NB4 (cell line): ENCODE measurements around the gene DEPDC4.

ENCODE experiments used
- CTCF ChIP-seq: IDR thresholded peaks from one replicate; pipeline ENCODE4 v1.5.1; 2012; ENCODE audit warnings: low read depth, low read length
- MYC ChIP-seq: IDR thresholded peaks from 2 replicates; pipeline ENCODE4 v1.6.1; 2011; ENCODE audit warnings: low read depth, low read length
- POLR2A ChIP-seq: IDR thresholded peaks from 2 replicates; pipeline ENCODE4 v1.6.1; 2011; ENCODE audit warnings: mild to moderate bottlenecking; ENCODE audit not compliant: insufficient read length; ENCODE audit errors: extremely low read depth

GRCh38 chr12:100215209-100215608 is 51.7 kb downstream of the DEPDC4 start:
- TF ChIP-seq POLR2A (no peak), CTCF (no peak), MYC (no peak)
